ENCODE results near the gene BRD7. TPM values are rescaled to one million over a fixed set of nuclear protein-coding genes. Genes with fewer than 3 reads are reported as not detected.

Gene BRD7
- total RNA-seq, 4 donors from 2014 or later: 27.8 to 46.2 (median 36.8) TPM

GRCh38 chr16:50403491-50403890 is 34.7 kb upstream of the BRD7 start:
- H3K27ac ChIP-seq: no peak overlapping the region
- no peaks in the 10 kb centered on the region for H3K4me1 ChIP-seq
- H3K36me3 ChIP-seq: no peaks in the 10 kb centered on the region
- H3K9me3 ChIP-seq: no peaks in the 10 kb centered on the region
- H3K27me3 ChIP-seq: no peaks in the 10 kb centered on the region
- TF ChIP-seq POLR2A (IDR thresholded peaks at IDR 0.05) (no peak), CTCF (IDR thresholded peaks at IDR 0.05) (no peak)
- DNase-seq: no peak
- H3K4me3 ChIP-seq: no peak overlapping the region

- no peak for DNase-seq
- Histone ChIP-seq H3K36me3 (no peaks in the 10 kb centered on the region), H3K4me3 (no peak overlapping the region), H3K27ac (no peak overlapping the region), H3K27me3 (no peaks in the 10 kb centered on the region), H3K4me1 (no peaks in the 10 kb centered on the region), H3K9me3 (no peaks in the 10 kb centered on the region)
- TF ChIP-seq POLR2A (IDR thresholded peaks at IDR 0.05): no peak
- TF ChIP-seq CTCF (IDR thresholded peaks at IDR 0.05): no peak
These were observed 33.6 kb upstream of the BRD7 start for GRCh38 chr16:50402298-50402895.

GRCh38 chr16:50401355-50401754 is 32.6 kb upstream of the BRD7 start:
- TF ChIP-seq POLR2A (IDR thresholded peaks at IDR 0.05) (no peak), CTCF (IDR thresholded peaks at IDR 0.05) (no peak)
- no peak for DNase-seq
- Histone ChIP-seq H3K4me3 (no peak overlapping the region), H3K4me1 (no peaks in the 10 kb centered on the region), H3K27me3 (no peaks in the 10 kb centered on the region), H3K36me3 (no peaks in the 10 kb centered on the region), H3K9me3 (no peaks in the 10 kb centered on the region), H3K27ac (no peak overlapping the region)

- TF ChIP-seq CTCF (IDR thresholded peaks at IDR 0.05): no peak
- no peak overlapping the region for H3K27ac ChIP-seq
- no peaks in the 10 kb centered on the region for H3K4me1 ChIP-seq
- no peaks in the 10 kb centered on the region for H3K36me3 ChIP-seq
- H3K4me3 ChIP-seq: no peak overlapping the region
- DNase-seq: no peak
- H3K27me3 ChIP-seq: no peaks in the 10 kb centered on the region
- no peaks in the 10 kb centered on the region for H3K9me3 ChIP-seq
These were observed 32.2 kb upstream of the BRD7 start for GRCh38 chr16:50400967-50401348.

GRCh38 chr16:50400312-50400966 is 31.7 kb upstream of the BRD7 start:
- Histone ChIP-seq H3K4me3 (no peak overlapping the region), H3K27me3 (no peaks in the 10 kb centered on the region), H3K4me1 (no peaks in the 10 kb centered on the region), H3K36me3 (no peaks in the 10 kb centered on the region), H3K9me3 (no peaks in the 10 kb centered on the region), H3K27ac (no peak overlapping the region)
- DNase-seq: no peak
- TF ChIP-seq CTCF (IDR thresholded peaks at IDR 0.05) (no peak), POLR2A (IDR thresholded peaks at IDR 0.05) (no peak)

Measured in Peyer's patch (tissue), 4 donors.